WTC11 (cell line): ENCODE measurements around the gene ADGRV1. TPM values are rescaled to one million over a fixed set of nuclear protein-coding genes. Genes with fewer than 3 reads are reported as not detected.

ENCODE experiments used
- ZNF317 ChIP-seq: sonication (generic); formaldehyde crosslinking; IDR thresholded peaks from 2 replicates; pipeline ENCODE4 v1.8.1; 2023; ENCODE audit warnings: low read depth, mild to moderate bottlenecking, moderate library complexity, missing genetic modification reagents, borderline replicate concordance
- total RNA-seq: library from RNA; stranded (reverse); gene quantifications from 3 replicates; pipeline ENCODE4 v1.2.3, GENCODE V29; 2021
- TF ChIP-seq, protein P1 (sequence below): sonication (generic); formaldehyde crosslinking; conservative IDR thresholded peaks from 2 replicates; pipeline ENCODE4 v1.8.1; 2023; ENCODE audit warnings: mild to moderate bottlenecking, low read depth, missing genetic modification reagents, moderate library complexity
- TF ChIP-seq, protein P2 (sequence below): sonication (generic); formaldehyde crosslinking; IDR thresholded peaks from 2 replicates; pipeline ENCODE4 v1.8.1; 2022; ENCODE audit warnings: mild to moderate bottlenecking, moderate library complexity, missing genetic modification reagents
- TF ChIP-seq, protein P3 (sequence below): fragments of 250-450 bp; sonication (Bioruptor Pico); IDR thresholded peaks from 2 replicates; pipeline ENCODE4 v1.9.0; 2021; ENCODE audit warnings: mild to moderate bottlenecking, borderline replicate concordance
- TF ChIP-seq, protein P4 (sequence below): fragments of 250-450 bp; sonication (Bioruptor Pico); IDR thresholded peaks from 2 replicates; pipeline ENCODE4 v1.8.0; 2021; ENCODE audit warnings: mild to moderate bottlenecking
- TF ChIP-seq, protein P5 (sequence below): fragments of 250-450 bp; sonication (Bioruptor Pico); IDR thresholded peaks from 2 replicates; pipeline ENCODE4 v2.1.2; 2022; ENCODE audit warnings: mild to moderate bottlenecking, moderate library complexity
- TF ChIP-seq, protein P6 (sequence below): sonication (generic); formaldehyde crosslinking; IDR thresholded peaks from 2 replicates; pipeline ENCODE4 v1.8.1; 2023; ENCODE audit warnings: mild to moderate bottlenecking, missing genetic modification reagents, borderline replicate concordance
- TF ChIP-seq, protein P7 (sequence below): sonication (generic); formaldehyde crosslinking; IDR thresholded peaks from 2 replicates; pipeline ENCODE4 v1.8.0; 2022; ENCODE audit warnings: missing genetic modification reagents

Gene ADGRV1
- total RNA-seq, 1 experiment from 2014 or later = 74.5 TPM

DNA sequence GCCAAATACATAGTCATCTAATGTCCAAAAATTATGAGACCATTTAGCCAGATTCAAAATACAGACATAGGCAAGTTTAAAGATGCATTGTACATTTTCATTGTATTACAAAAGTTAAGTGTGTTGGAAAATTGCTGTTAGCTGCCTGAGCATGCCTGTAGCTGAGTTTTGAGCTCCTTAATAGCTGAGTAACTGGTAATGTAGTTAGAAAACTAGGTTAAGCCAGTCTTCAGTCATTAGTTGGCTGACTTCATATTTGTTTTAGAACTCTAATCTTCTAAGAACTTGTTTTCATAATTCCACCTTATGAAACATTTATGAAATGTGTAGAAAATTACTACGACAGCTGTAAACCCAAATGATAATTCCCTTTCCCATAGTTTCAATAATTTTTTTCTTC is 531.2 kb downstream of the ADGRV1 start (continued):
- TF ChIP-seq, protein P1, sequence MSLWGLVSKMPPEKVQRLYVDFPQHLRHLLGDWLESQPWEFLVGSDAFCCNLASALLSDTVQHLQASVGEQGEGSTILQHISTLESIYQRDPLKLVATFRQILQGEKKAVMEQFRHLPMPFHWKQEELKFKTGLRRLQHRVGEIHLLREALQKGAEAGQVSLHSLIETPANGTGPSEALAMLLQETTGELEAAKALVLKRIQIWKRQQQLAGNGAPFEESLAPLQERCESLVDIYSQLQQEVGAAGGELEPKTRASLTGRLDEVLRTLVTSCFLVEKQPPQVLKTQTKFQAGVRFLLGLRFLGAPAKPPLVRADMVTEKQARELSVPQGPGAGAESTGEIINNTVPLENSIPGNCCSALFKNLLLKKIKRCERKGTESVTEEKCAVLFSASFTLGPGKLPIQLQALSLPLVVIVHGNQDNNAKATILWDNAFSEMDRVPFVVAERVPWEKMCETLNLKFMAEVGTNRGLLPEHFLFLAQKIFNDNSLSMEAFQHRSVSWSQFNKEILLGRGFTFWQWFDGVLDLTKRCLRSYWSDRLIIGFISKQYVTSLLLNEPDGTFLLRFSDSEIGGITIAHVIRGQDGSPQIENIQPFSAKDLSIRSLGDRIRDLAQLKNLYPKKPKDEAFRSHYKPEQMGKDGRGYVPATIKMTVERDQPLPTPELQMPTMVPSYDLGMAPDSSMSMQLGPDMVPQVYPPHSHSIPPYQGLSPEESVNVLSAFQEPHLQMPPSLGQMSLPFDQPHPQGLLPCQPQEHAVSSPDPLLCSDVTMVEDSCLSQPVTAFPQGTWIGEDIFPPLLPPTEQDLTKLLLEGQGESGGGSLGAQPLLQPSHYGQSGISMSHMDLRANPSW (CRISPR knock-in tag) = no peak
- TF ChIP-seq, protein P2, sequence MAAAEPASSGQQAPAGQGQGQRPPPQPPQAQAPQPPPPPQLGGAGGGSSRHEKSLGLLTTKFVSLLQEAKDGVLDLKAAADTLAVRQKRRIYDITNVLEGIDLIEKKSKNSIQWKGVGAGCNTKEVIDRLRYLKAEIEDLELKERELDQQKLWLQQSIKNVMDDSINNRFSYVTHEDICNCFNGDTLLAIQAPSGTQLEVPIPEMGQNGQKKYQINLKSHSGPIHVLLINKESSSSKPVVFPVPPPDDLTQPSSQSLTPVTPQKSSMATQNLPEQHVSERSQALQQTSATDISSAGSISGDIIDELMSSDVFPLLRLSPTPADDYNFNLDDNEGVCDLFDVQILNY (CRISPR knock-in tag) = no peak
- TF ChIP-seq, protein P3, sequence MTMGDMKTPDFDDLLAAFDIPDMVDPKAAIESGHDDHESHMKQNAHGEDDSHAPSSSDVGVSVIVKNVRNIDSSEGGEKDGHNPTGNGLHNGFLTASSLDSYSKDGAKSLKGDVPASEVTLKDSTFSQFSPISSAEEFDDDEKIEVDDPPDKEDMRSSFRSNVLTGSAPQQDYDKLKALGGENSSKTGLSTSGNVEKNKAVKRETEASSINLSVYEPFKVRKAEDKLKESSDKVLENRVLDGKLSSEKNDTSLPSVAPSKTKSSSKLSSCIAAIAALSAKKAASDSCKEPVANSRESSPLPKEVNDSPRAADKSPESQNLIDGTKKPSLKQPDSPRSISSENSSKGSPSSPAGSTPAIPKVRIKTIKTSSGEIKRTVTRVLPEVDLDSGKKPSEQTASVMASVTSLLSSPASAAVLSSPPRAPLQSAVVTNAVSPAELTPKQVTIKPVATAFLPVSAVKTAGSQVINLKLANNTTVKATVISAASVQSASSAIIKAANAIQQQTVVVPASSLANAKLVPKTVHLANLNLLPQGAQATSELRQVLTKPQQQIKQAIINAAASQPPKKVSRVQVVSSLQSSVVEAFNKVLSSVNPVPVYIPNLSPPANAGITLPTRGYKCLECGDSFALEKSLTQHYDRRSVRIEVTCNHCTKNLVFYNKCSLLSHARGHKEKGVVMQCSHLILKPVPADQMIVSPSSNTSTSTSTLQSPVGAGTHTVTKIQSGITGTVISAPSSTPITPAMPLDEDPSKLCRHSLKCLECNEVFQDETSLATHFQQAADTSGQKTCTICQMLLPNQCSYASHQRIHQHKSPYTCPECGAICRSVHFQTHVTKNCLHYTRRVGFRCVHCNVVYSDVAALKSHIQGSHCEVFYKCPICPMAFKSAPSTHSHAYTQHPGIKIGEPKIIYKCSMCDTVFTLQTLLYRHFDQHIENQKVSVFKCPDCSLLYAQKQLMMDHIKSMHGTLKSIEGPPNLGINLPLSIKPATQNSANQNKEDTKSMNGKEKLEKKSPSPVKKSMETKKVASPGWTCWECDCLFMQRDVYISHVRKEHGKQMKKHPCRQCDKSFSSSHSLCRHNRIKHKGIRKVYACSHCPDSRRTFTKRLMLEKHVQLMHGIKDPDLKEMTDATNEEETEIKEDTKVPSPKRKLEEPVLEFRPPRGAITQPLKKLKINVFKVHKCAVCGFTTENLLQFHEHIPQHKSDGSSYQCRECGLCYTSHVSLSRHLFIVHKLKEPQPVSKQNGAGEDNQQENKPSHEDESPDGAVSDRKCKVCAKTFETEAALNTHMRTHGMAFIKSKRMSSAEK = no peak
- TF ChIP-seq, protein P4, sequence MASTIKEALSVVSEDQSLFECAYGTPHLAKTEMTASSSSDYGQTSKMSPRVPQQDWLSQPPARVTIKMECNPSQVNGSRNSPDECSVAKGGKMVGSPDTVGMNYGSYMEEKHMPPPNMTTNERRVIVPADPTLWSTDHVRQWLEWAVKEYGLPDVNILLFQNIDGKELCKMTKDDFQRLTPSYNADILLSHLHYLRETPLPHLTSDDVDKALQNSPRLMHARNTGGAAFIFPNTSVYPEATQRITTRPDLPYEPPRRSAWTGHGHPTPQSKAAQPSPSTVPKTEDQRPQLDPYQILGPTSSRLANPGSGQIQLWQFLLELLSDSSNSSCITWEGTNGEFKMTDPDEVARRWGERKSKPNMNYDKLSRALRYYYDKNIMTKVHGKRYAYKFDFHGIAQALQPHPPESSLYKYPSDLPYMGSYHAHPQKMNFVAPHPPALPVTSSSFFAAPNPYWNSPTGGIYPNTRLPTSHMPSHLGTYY (CRISPR knock-in tag) = no peak
- TF ChIP-seq, protein P5, sequence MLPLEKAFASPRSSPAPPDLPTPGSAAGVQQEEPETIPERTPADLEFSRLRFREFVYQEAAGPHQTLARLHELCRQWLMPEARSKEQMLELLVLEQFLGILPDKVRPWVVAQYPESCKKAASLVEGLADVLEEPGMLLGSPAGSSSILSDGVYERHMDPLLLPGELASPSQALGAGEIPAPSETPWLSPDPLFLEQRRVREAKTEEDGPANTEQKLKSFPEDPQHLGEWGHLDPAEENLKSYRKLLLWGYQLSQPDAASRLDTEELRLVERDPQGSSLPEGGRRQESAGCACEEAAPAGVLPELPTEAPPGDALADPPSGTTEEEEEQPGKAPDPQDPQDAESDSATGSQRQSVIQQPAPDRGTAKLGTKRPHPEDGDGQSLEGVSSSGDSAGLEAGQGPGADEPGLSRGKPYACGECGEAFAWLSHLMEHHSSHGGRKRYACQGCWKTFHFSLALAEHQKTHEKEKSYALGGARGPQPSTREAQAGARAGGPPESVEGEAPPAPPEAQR (CRISPR knock-in tag) = no peak
- TF ChIP-seq, protein P6, sequence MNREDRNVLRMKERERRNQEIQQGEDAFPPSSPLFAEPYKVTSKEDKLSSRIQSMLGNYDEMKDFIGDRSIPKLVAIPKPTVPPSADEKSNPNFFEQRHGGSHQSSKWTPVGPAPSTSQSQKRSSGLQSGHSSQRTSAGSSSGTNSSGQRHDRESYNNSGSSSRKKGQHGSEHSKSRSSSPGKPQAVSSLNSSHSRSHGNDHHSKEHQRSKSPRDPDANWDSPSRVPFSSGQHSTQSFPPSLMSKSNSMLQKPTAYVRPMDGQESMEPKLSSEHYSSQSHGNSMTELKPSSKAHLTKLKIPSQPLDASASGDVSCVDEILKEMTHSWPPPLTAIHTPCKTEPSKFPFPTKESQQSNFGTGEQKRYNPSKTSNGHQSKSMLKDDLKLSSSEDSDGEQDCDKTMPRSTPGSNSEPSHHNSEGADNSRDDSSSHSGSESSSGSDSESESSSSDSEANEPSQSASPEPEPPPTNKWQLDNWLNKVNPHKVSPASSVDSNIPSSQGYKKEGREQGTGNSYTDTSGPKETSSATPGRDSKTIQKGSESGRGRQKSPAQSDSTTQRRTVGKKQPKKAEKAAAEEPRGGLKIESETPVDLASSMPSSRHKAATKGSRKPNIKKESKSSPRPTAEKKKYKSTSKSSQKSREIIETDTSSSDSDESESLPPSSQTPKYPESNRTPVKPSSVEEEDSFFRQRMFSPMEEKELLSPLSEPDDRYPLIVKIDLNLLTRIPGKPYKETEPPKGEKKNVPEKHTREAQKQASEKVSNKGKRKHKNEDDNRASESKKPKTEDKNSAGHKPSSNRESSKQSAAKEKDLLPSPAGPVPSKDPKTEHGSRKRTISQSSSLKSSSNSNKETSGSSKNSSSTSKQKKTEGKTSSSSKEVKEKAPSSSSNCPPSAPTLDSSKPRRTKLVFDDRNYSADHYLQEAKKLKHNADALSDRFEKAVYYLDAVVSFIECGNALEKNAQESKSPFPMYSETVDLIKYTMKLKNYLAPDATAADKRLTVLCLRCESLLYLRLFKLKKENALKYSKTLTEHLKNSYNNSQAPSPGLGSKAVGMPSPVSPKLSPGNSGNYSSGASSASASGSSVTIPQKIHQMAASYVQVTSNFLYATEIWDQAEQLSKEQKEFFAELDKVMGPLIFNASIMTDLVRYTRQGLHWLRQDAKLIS (CRISPR knock-in tag) = no peak
- no peak for TF ChIP-seq ZNF317 (CRISPR knock-in tag)
- TF ChIP-seq, protein P7, sequence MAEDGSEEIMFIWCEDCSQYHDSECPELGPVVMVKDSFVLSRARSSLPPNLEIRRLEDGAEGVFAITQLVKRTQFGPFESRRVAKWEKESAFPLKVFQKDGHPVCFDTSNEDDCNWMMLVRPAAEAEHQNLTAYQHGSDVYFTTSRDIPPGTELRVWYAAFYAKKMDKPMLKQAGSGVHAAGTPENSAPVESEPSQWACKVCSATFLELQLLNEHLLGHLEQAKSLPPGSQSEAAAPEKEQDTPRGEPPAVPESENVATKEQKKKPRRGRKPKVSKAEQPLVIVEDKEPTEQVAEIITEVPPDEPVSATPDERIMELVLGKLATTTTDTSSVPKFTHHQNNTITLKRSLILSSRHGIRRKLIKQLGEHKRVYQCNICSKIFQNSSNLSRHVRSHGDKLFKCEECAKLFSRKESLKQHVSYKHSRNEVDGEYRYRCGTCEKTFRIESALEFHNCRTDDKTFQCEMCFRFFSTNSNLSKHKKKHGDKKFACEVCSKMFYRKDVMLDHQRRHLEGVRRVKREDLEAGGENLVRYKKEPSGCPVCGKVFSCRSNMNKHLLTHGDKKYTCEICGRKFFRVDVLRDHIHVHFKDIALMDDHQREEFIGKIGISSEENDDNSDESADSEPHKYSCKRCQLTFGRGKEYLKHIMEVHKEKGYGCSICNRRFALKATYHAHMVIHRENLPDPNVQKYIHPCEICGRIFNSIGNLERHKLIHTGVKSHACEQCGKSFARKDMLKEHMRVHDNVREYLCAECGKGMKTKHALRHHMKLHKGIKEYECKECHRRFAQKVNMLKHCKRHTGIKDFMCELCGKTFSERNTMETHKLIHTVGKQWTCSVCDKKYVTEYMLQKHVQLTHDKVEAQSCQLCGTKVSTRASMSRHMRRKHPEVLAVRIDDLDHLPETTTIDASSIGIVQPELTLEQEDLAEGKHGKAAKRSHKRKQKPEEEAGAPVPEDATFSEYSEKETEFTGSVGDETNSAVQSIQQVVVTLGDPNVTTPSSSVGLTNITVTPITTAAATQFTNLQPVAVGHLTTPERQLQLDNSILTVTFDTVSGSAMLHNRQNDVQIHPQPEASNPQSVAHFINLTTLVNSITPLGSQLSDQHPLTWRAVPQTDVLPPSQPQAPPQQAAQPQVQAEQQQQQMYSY (CRISPR knock-in tag) = no peak
